Measurements from ENCODE around the gene LRWD1.
A peak's percentile ranks its signal among the peaks of the same experiment; 100 is the strongest.

Gene LRWD1

DNA sequence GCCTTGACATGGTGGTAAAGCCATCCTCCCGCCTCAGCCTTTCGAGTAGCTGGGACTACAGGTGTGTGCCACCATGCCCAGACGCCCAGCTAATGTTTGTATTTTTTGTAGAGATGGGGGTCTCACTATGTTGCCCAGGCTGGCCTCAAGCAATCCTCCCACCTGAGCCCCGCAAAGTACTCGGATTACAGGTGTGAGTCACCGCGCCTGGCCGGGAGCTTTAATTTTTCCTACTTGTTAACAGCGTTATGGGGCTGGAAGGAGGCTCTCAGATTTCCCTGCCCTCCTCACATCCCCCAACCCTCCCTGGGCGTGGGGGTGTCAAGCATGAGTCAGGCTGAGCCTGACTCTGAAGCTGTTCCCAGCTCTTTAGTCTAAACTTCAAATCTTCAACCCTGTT is 8.5 kb upstream of the LRWD1 start:
- H3K36me3 ChIP-seq (ENCODE audit: control insufficient read depth in 2 of 2, insufficient read depth in 1 of 2, low read length in 2 of 2) = peaks cover 8 to 25% of the 10 kb centered on the region in 2 experiments; a peak in 2 of 3 replicates
- no peaks in the 10 kb centered on the region for H3K9me3 ChIP-seq (ENCODE audit: control insufficient read depth, insufficient read depth, low read depth, low read length)
- POLR2A ChIA-PET = interaction anchor here (0.5 to 2.2 kb wide), 3 partner anchors 9 to 1165 kb away, joined by 3 to 10 read pairs (median 3); no protein-coding TSS in a partner anchor
- H3K27ac ChIP-seq (ENCODE audit: extremely low read depth, low read depth, low read length) = no peak overlapping the region
- H3K4me3 ChIP-seq (ENCODE audit: low read depth, low read length) = no peak overlapping the region
- CTCF ChIA-PET = interaction anchor here (0.7 to 2.7 kb wide), 4 partner anchors 11 to 225 kb away, joined by 3 to 10 read pairs (median 3); no protein-coding TSS in a partner anchor
- H3K4me1 ChIP-seq (ENCODE audit: control insufficient read depth, insufficient read depth, low read length) = peaks cover 3% of the 10 kb centered on the region; the same call in 1 of the 2 replicates
- TF ChIP-seq ZNF571 (tag by site-specific recombination; IDR thresholded peaks at IDR 0.05) (no peak), SCRT1 (tag by site-specific recombination; IDR thresholded peaks at IDR 0.05; ENCODE audit: borderline replicate concordance) (peak; percentile 37; the same call in 1 of the 2 replicates), KLF1 (tag by site-specific recombination; IDR thresholded peaks at IDR 0.05) (peak; percentile 44; the same call in 1 of the 2 replicates), ZNF266 (tag by site-specific recombination; IDR thresholded peaks at IDR 0.05; ENCODE audit: low read depth) (no peak), SCRT2 (tag by site-specific recombination; IDR thresholded peaks at IDR 0.05) (peak; percentile 93), ZNF18 (tag by site-specific recombination; IDR thresholded peaks at IDR 0.05) (peak; percentile 60; the same call in 1 of the 2 replicates), ZBTB8A (tag by site-specific recombination; IDR thresholded peaks at IDR 0.05) (no peak), ZNF629 (tag by site-specific recombination; IDR thresholded peaks at IDR 0.05) (peak; percentile 62), ZNF433 (tag by site-specific recombination; IDR thresholded peaks at IDR 0.05; ENCODE audit: low read depth) (no peak), ZNF121 (tag by site-specific recombination; IDR thresholded peaks at IDR 0.05) (peak; percentile 99), HIC1 (tag by site-specific recombination; IDR thresholded peaks at IDR 0.05) (peak; percentile 75), ZFP41 (tag by site-specific recombination; IDR thresholded peaks at IDR 0.05; ENCODE audit: borderline replicate concordance) (no peak), ZBTB17 (tag by site-specific recombination; IDR thresholded peaks at IDR 0.05) (peak; percentile 40), ZNF202 (tag by site-specific recombination; IDR thresholded peaks at IDR 0.05; ENCODE audit: borderline replicate concordance) (no peak), ZNF600 (tag by site-specific recombination; IDR thresholded peaks at IDR 0.05) (peak; percentile 62), ZFHX2 (tag by site-specific recombination; conservative IDR thresholded peaks at IDR 0.05) (peak; percentile 76), GLIS2 (tag by site-specific recombination; IDR thresholded peaks at IDR 0.05) (peak; percentile 68), ZNF19 (tag by site-specific recombination; IDR thresholded peaks at IDR 0.05; ENCODE audit: low read depth) (no peak), OSR2 (tag by site-specific recombination; IDR thresholded peaks at IDR 0.05) (peak; percentile 37; the same call in 1 of the 2 replicates), ZNF768 (tag by site-specific recombination; IDR thresholded peaks at IDR 0.05) (no peak), KLF10 (tag by site-specific recombination; IDR thresholded peaks at IDR 0.05) (peak; percentile 42; the same call in 1 of the 2 replicates), ZBTB1 (tag by site-specific recombination; IDR thresholded peaks at IDR 0.05) (0 out of 2 replicates have a peak, but pooled peaks have one; percentile 49), ZNF23 (tag by site-specific recombination; IDR thresholded peaks at IDR 0.05; ENCODE audit: borderline replicate concordance) (no peak), WT1 (tag by site-specific recombination; IDR thresholded peaks at IDR 0.05) (peak; percentile 93), ZNF223 (tag by site-specific recombination; IDR thresholded peaks at IDR 0.05) (no peak), PATZ1 (tag by site-specific recombination; IDR thresholded peaks at IDR 0.05) (peak; percentile 96), GLI2 (tag by site-specific recombination; IDR thresholded peaks at IDR 0.05; ENCODE audit: borderline replicate concordance, low read depth) (no peak), ZFP37 (tag by site-specific recombination; IDR thresholded peaks at IDR 0.05) (no peak), GLIS1 (tag by site-specific recombination; IDR thresholded peaks at IDR 0.05) (peak; percentile 32; the same call in 1 of the 2 replicates)
- TF ChIP-seq, protein P1, sequence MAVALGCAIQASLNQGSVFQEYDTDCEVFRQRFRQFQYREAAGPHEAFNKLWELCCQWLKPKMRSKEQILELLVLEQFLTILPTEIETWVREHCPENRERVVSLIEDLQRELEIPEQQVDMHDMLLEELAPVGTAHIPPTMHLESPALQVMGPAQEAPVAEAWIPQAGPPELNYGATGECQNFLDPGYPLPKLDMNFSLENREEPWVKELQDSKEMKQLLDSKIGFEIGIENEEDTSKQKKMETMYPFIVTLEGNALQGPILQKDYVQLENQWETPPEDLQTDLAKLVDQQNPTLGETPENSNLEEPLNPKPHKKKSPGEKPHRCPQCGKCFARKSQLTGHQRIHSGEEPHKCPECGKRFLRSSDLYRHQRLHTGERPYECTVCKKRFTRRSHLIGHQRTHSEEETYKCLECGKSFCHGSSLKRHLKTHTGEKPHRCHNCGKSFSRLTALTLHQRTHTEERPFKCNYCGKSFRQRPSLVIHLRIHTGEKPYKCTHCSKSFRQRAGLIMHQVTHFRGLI (tag by site-specific recombination; IDR thresholded peaks at IDR 0.05) = no peak
- TF ChIP-seq, protein P2, sequence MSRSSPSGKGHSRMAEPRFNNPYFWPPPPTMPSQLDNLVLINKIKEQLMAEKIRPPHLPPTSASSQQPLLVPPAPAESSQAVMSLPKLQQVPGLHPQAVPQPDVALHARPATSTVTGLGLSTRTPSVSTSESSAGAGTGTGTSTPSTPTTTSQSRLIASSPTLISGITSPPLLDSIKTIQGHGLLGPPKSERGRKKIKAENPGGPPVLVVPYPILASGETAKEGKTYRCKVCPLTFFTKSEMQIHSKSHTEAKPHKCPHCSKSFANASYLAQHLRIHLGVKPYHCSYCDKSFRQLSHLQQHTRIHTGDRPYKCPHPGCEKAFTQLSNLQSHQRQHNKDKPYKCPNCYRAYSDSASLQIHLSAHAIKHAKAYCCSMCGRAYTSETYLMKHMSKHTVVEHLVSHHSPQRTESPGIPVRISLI (tag by site-specific recombination; IDR thresholded peaks at IDR 0.05) = no peak
